ENCODE measurements around the gene GASK1A.

- TF ChIP-seq, protein P1, sequence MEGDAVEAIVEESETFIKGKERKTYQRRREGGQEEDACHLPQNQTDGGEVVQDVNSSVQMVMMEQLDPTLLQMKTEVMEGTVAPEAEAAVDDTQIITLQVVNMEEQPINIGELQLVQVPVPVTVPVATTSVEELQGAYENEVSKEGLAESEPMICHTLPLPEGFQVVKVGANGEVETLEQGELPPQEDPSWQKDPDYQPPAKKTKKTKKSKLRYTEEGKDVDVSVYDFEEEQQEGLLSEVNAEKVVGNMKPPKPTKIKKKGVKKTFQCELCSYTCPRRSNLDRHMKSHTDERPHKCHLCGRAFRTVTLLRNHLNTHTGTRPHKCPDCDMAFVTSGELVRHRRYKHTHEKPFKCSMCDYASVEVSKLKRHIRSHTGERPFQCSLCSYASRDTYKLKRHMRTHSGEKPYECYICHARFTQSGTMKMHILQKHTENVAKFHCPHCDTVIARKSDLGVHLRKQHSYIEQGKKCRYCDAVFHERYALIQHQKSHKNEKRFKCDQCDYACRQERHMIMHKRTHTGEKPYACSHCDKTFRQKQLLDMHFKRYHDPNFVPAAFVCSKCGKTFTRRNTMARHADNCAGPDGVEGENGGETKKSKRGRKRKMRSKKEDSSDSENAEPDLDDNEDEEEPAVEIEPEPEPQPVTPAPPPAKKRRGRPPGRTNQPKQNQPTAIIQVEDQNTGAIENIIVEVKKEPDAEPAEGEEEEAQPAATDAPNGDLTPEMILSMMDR (conservative IDR thresholded peaks at IDR 0.05), result no peak
- no peak for TF ChIP-seq ZFX (IDR thresholded peaks at IDR 0.05)
Measured at GRCh38 chr3:42946050-42946449, 33.1 kb upstream of the GASK1A start.
